ENCODE results near the gene CHN1. TPM values are rescaled to one million over a fixed set of nuclear protein-coding genes. Genes with fewer than 3 reads are reported as not detected.

CHN1 gene
- total and polyA plus RNA-seq, 3 donors from 2014 or later = 30.1 to 47.7 (median 42.6) TPM

DNA sequence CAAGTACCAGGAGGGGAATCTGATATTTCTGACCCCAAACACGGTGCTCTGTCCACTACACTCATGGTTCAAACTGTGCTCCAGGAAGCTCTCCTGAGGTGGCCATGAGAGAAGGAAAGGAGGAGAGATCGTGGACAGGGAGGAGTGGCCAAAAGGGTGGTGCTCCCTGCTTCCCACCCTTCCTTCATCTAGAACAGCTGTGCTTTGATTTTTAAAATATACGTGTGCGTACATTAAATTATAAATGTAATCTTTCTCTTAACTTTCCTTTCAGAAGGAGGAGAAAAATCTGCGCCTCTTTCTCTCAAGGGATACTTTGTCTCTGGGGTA lies 232.7 kb downstream of the CHN1 start:
- Histone ChIP-seq H3K4me1 (no peaks in the 10 kb centered on the region), H3K36me3 (ENCODE audit: low read depth, missing control alignments) (no peaks in the 10 kb centered on the region), H3K27ac (no peak overlapping the region), H3K4me3 (no peak overlapping the region), H3K9me3 (no peaks in the 10 kb centered on the region), H3K27me3 (no peaks in the 10 kb centered on the region)
- WGBS, 2 donors = 73 to 83% methylated on average over 5 of the region's 5 CpGs
- TF ChIP-seq, protein P1, sequence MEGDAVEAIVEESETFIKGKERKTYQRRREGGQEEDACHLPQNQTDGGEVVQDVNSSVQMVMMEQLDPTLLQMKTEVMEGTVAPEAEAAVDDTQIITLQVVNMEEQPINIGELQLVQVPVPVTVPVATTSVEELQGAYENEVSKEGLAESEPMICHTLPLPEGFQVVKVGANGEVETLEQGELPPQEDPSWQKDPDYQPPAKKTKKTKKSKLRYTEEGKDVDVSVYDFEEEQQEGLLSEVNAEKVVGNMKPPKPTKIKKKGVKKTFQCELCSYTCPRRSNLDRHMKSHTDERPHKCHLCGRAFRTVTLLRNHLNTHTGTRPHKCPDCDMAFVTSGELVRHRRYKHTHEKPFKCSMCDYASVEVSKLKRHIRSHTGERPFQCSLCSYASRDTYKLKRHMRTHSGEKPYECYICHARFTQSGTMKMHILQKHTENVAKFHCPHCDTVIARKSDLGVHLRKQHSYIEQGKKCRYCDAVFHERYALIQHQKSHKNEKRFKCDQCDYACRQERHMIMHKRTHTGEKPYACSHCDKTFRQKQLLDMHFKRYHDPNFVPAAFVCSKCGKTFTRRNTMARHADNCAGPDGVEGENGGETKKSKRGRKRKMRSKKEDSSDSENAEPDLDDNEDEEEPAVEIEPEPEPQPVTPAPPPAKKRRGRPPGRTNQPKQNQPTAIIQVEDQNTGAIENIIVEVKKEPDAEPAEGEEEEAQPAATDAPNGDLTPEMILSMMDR (IDR thresholded peaks at IDR 0.05) = no peak
- no peak for TF ChIP-seq POLR2A (IDR thresholded peaks at IDR 0.05)
- intact Hi-C loops (cut with DNase I; ENCODE audit: low total_unique reads) = no loop called here
- DNase-seq = no peak

DNA sequence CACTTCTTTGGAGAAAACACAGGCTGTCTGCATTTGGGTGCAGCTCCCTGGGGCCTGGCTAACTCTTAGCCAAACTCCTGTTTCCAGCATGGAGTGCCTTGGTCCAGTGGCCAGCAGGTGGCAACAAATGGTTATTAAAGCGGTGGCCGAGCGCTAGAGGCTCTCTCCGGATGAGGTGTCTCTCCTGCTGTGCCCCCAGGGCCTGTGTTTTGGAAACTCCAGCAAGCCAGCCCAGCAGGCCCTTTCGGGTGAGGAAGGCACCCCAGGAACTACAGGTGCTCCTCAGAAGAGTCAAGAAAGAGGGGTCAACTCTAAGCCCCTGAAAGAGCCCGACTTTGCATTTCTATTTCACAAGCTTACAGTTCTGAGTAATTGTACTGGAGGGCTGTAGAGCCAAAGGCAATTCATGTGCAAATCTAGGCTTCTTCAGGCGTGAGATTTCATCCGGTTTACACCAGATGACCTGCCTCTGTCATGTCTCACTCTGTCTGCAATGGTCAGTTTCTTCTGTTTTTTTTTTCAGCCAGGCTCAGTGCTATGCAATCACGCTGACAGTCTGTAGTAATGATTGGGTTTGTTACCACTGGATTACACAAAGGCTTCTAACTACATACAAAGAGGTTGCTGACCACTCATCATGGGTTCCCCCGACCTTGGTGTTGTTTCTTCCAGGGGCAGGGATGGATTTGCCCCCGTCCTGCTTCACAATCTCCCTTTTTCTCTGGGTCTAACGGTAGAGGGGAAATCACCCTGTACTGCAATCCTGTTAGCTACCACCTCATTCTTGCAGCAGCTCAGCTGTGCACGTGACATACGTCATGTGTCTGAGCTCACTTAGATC lies 233.3 kb downstream of the CHN1 start:
- no peaks in the 10 kb centered on the region for H3K27me3 ChIP-seq
- H3K27ac ChIP-seq = no peak overlapping the region
- no peaks in the 10 kb centered on the region for H3K9me3 ChIP-seq
- WGBS, 2 donors = 42 to 52% methylated on average over 11 to 14 of the region's 14 CpGs
- H3K36me3 ChIP-seq (ENCODE audit: low read depth, missing control alignments) = no peaks in the 10 kb centered on the region
- no peak overlapping the region for H3K4me3 ChIP-seq
- TF ChIP-seq, protein P1 (IDR thresholded peaks at IDR 0.05) = peak; percentile 65 to 78 (median 66)
- no peak for TF ChIP-seq POLR2A (IDR thresholded peaks at IDR 0.05)
- DNase-seq = peak; percentile 86
- intact Hi-C loops (cut with DNase I; ENCODE audit: low total_unique reads) = no loop called here
- no peaks in the 10 kb centered on the region for H3K4me1 ChIP-seq

DNA sequence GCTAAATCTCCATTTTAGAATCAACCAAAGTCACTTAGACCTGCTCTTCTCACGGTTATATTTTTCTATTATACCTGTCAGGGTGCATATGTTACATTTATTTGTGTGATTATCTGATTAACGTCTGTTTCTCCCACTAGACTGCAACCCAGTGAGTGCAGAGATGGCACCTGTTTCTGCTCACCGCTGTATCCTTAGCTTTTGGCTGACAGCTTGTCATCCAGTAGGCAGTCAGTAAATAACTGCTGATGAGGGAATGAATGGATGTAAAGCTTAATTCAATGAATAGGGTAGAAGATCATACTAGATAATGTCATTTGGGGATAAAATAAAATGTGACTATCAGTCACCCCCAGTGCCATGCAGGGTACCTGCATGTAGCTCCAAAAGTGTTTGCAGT lies 234.0 kb downstream of the CHN1 start:
- Histone ChIP-seq H3K36me3 (ENCODE audit: low read depth, missing control alignments) (no peaks in the 10 kb centered on the region), H3K27ac (no peak overlapping the region), H3K4me3 (no peak overlapping the region), H3K27me3 (no peaks in the 10 kb centered on the region), H3K4me1 (no peaks in the 10 kb centered on the region), H3K9me3 (no peaks in the 10 kb centered on the region)
- intact Hi-C loops (cut with DNase I; ENCODE audit: low total_unique reads) = no loop called here
- WGBS, 2 donors = 79 to 80% methylated on average over 3 of the region's 3 CpGs
- DNase-seq = no peak
- TF ChIP-seq, protein P1 (IDR thresholded peaks at IDR 0.05) = no peak
- no peak for TF ChIP-seq POLR2A (IDR thresholded peaks at IDR 0.05)

DNA sequence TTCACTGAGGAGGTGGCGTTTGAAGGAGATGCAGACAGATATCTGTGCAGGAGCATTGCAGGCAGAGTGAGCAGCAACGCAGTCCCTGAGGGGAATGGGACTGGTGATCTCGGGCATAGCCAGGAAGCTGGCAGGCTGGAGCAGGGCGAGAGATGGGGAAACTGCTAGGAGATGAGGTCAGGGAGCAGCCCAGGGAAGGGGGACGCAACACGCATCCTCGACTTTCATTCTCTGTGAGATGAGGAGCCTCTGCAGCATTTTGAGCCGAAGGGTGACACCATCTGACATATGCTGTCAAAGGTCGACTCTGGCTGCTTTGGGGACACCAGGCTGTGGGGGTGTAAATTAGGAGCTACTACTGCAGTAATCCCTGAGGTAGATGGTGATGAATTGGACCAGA lies 236.6 kb downstream of the CHN1 start:
- no peak for DNase-seq
- Histone ChIP-seq H3K4me1 (no peaks in the 10 kb centered on the region), H3K36me3 (ENCODE audit: low read depth, missing control alignments) (no peaks in the 10 kb centered on the region), H3K27me3 (no peaks in the 10 kb centered on the region), H3K27ac (no peak overlapping the region), H3K9me3 (no peaks in the 10 kb centered on the region), H3K4me3 (no peak overlapping the region)
- TF ChIP-seq, protein P1 (IDR thresholded peaks at IDR 0.05) = no peak
- TF ChIP-seq POLR2A (IDR thresholded peaks at IDR 0.05) = no peak
- WGBS, 2 donors = 82 to 88% methylated on average over 9 of the region's 9 CpGs
- intact Hi-C loops (cut with DNase I; ENCODE audit: low total_unique reads) = loop anchor here (5.0 kb wide), 1 partner anchor 219 kb away; no protein-coding TSS in a partner anchor

DNA sequence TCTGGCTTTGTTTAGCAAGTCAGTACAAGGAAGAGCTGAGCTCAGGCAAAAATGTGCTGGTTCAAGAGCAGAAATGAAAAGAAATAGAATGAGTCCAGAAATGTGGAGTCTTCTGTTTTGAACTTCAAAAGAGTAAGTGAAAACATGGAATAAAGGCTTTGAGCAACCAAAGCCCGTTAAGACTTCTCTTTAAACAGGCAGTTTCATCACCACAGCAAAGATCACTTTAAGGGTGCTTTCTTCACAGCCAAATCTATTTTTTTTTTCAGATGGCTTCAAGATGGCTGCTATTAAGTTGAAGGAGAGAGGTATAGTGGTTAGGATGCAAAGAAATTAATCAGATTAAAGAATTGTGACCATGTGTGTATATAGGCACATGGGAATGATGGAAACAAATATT lies 238.9 kb downstream of the CHN1 start:
- whole genome bisulfite sequencing, 2 donors = 84 to 86% methylated on average over 1 of the region's 1 CpG
- TF ChIP-seq, protein P1 (IDR thresholded peaks at IDR 0.05) = no peak
- no peak for TF ChIP-seq POLR2A (IDR thresholded peaks at IDR 0.05)
- H3K27ac ChIP-seq = no peak overlapping the region
- no peaks in the 10 kb centered on the region for H3K27me3 ChIP-seq
- no peaks in the 10 kb centered on the region for H3K9me3 ChIP-seq
- H3K36me3 ChIP-seq (ENCODE audit: low read depth, missing control alignments) = no peaks in the 10 kb centered on the region
- DNase-seq = no peak
- H3K4me1 ChIP-seq = no peaks in the 10 kb centered on the region
- H3K4me3 ChIP-seq = no peak overlapping the region
- intact Hi-C loops (cut with DNase I; ENCODE audit: low total_unique reads) = loop anchor here (5.0 kb wide), 1 partner anchor 221 kb away; no protein-coding TSS in a partner anchor

All from testis (tissue), 3 donors.